Measurements from ENCODE around the gene GOLGA8M.
"Not testable (repeated sequence)": the region's sequence is repeated elsewhere in the genome, so short reads cannot be mapped to it uniquely, and the experiment has no call there.

DNA sequence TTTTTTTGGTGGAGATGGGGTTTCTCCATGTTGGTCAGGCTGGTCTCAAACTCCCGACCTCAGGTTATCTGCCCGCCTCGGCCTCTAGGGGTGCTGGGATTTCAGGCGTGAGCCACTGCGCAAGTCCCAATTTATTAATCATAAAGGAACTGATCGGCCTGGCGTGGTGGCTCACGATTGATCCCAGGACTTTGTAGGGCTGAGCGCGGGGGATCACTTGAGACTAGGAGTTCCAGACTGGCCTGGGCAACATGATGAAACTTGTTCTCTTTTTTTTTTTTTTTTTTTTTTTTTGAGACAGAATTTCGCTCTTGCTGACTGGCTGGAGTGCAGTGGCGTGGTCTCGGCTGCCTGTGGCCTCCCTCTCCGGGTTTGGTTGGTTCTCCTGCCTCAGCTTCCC, 19.2 kb downstream of the GOLGA8M start:
- TF ChIP-seq EZH2 (IDR thresholded peaks at IDR 0.05; ENCODE audit: borderline replicate concordance, low read depth, low read length, poor library complexity, severe bottlenecking): not testable (repeated sequence)
- TF ChIP-seq, protein P1, sequence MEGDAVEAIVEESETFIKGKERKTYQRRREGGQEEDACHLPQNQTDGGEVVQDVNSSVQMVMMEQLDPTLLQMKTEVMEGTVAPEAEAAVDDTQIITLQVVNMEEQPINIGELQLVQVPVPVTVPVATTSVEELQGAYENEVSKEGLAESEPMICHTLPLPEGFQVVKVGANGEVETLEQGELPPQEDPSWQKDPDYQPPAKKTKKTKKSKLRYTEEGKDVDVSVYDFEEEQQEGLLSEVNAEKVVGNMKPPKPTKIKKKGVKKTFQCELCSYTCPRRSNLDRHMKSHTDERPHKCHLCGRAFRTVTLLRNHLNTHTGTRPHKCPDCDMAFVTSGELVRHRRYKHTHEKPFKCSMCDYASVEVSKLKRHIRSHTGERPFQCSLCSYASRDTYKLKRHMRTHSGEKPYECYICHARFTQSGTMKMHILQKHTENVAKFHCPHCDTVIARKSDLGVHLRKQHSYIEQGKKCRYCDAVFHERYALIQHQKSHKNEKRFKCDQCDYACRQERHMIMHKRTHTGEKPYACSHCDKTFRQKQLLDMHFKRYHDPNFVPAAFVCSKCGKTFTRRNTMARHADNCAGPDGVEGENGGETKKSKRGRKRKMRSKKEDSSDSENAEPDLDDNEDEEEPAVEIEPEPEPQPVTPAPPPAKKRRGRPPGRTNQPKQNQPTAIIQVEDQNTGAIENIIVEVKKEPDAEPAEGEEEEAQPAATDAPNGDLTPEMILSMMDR (conservative IDR thresholded peaks at IDR 0.05; ENCODE audit: low read depth, low read length): not testable (repeated sequence)

Data from A673 (cell line).